Measurements from ENCODE around the gene SERPIND1. TPM values are rescaled to one million over a fixed set of nuclear protein-coding genes. Genes with fewer than 3 reads are reported as not detected.

The SERPIND1 gene
- total RNA-seq, 1 donor from 2014 or later, result not detected

GRCh38 chr22:20811971-20812660 is 38.2 kb downstream of the SERPIND1 start:
- intact Hi-C loops (cut with micrococcal nuclease), result no loop called here

GRCh38 chr22:20813056-20813455 is 39.1 kb downstream of the SERPIND1 start:
- intact Hi-C loops (cut with micrococcal nuclease), result no loop called here

GRCh38 chr22:20814221-20814808 is 40.4 kb downstream of the SERPIND1 start:
- intact Hi-C loops (cut with micrococcal nuclease), result no loop called here

- intact Hi-C loops (cut with micrococcal nuclease), result no loop called here
Observed at GRCh38 chr22:20815477-20816050, 41.7 kb downstream of the SERPIND1 start.

- intact Hi-C loops (cut with micrococcal nuclease), result no loop called here
Observed at GRCh38 chr22:20816559-20816958, 42.6 kb downstream of the SERPIND1 start.

- intact Hi-C loops (cut with micrococcal nuclease), result no loop called here
Observed at GRCh38 chr22:20818471-20818870, 44.6 kb downstream of the SERPIND1 start.

- intact Hi-C loops (cut with micrococcal nuclease), result no loop called here
Observed at GRCh38 chr22:20819471-20819870, 45.6 kb downstream of the SERPIND1 start.

GRCh38 chr22:20821717-20822239 is 47.9 kb downstream of the SERPIND1 start:
- intact Hi-C loops (cut with micrococcal nuclease), result loop anchor here (10.0 kb wide), 1 partner anchor 57 kb away; no protein-coding TSS in a partner anchor

- intact Hi-C loops (cut with micrococcal nuclease), result loop anchor here (10.0 kb wide), 1 partner anchor 57 kb away; no protein-coding TSS in a partner anchor
Observed at GRCh38 chr22:20822240-20822639, 48.3 kb downstream of the SERPIND1 start.

- intact Hi-C loops (cut with micrococcal nuclease), result loop anchor here (10.0 kb wide), 1 partner anchor 58 kb away; no protein-coding TSS in a partner anchor
Observed at GRCh38 chr22:20823264-20823663, 49.4 kb downstream of the SERPIND1 start.

GRCh38 chr22:20825216-20825615 is 51.3 kb downstream of the SERPIND1 start:
- intact Hi-C loops (cut with micrococcal nuclease), result loop anchor here (10.0 kb wide), 1 partner anchor 60 kb away; no protein-coding TSS in a partner anchor

- intact Hi-C loops (cut with micrococcal nuclease), result loop anchor here (10.0 kb wide), 1 partner anchor 61 kb away; no protein-coding TSS in a partner anchor
Observed at GRCh38 chr22:20825624-20826023, 51.7 kb downstream of the SERPIND1 start.

- intact Hi-C loops (cut with micrococcal nuclease), result loop anchor here (10.0 kb wide), 1 partner anchor 62 kb away; no protein-coding TSS in a partner anchor
Observed at GRCh38 chr22:20826373-20827152, 52.6 kb downstream of the SERPIND1 start.

- intact Hi-C loops (cut with micrococcal nuclease), result loop anchor here (10.0 kb wide), 1 partner anchor 65 kb away; no protein-coding TSS in a partner anchor
Observed at GRCh38 chr22:20829491-20830134, 55.7 kb downstream of the SERPIND1 start.

- intact Hi-C loops (cut with micrococcal nuclease), result no loop called here
Observed at GRCh38 chr22:20833225-20833665, 59.3 kb downstream of the SERPIND1 start.

- intact Hi-C loops (cut with micrococcal nuclease), result no loop called here
Observed at GRCh38 chr22:20834206-20834605, 60.3 kb downstream of the SERPIND1 start.

- intact Hi-C loops (cut with micrococcal nuclease), result no loop called here
Observed at GRCh38 chr22:20834725-20835124, 60.8 kb downstream of the SERPIND1 start.

Measured in T-helper 1 cell treated with Interleukin-12 subunit alpha and Interleukin-12 subunit beta and Interleukin-4 antibody, amounts not matched to agents 30 ng/mL and 1 ng/mL, for 36 hours (primary cell).